ENCODE measurements around the gene BMPR2. TPM values are rescaled to one million over a fixed set of nuclear protein-coding genes. Genes with fewer than 3 reads are reported as not detected.

The BMPR2 gene
- total and polyA plus RNA-seq, 2 of the 8 experiments (the other 6 are each of a cell fraction or from before 2014, with no cell fraction given): 5.5 to 19.8 TPM

- TF ChIP-seq CHD2 (IDR thresholded peaks at IDR 0.05; ENCODE audit: low read length) (no peak), POU5F1 (IDR thresholded peaks at IDR 0.05; ENCODE audit: low read depth, low read length) (no peak), POLR2AphosphoS5 (IDR thresholded peaks at IDR 0.05; ENCODE audit: low read depth, low read length) (no peak), SRF (IDR thresholded peaks at IDR 0.05; ENCODE audit: low read depth, low read length) (no peak)
Measured at GRCh38 chr2:202609381-202610145, 233.4 kb downstream of the BMPR2 start (continued).
